Rectal smooth muscle tissue (tissue), 1 donor: ENCODE results near the gene ZNF367.
"Not testable (repeated sequence)": the region's sequence is repeated elsewhere in the genome, so short reads cannot be mapped to it uniquely, and the experiment has no call there.

Source experiments
- H3K27ac ChIP-seq: one replicate; pipeline ENCODE4 v1.7.0; 2013; ENCODE audit warnings: low read depth, low read length, inconsistent platforms
- H3K27me3 ChIP-seq: one replicate; pipeline ENCODE4 v1.7.0; 2013; ENCODE audit warnings: low read length; ENCODE audit not compliant: control insufficient read depth, insufficient read depth
- H3K36me3 ChIP-seq: one replicate; pipeline ENCODE4 v1.7.0; 2013; ENCODE audit warnings: low read length; ENCODE audit not compliant: control insufficient read depth, insufficient read depth
- H3K4me1 ChIP-seq: one replicate; pipeline ENCODE4 v1.7.0; 2013; ENCODE audit warnings: low read length; ENCODE audit not compliant: control insufficient read depth, insufficient read depth
- H3K4me3 ChIP-seq: one replicate; pipeline ENCODE4 v1.7.0; 2013; ENCODE audit warnings: low read length
- H3K9ac ChIP-seq: one replicate; pipeline ENCODE4 v1.7.0; 2013; ENCODE audit warnings: low read length

Gene ZNF367

GRCh38 chr9:96383165-96383942 is 34.8 kb downstream of the ZNF367 start, which contains the start of gene SLC35D2:
SLC35D2 (minus strand) TSS chr9:96383711; CDS start chr9:96383634, 77 bp downstream.
- no peaks in the 10 kb centered on the region for H3K4me1 ChIP-seq
- no peaks in the 10 kb centered on the region for H3K27me3 ChIP-seq
- peak within 1 kb of the TSS; percentile 75 for H3K4me3 ChIP-seq
- no peaks in the 10 kb centered on the region for H3K36me3 ChIP-seq
- H3K27ac ChIP-seq = peak within 1 kb of the TSS; percentile 69
- peak within 1 kb of the TSS; percentile 74 for H3K9ac ChIP-seq

- no peaks in the 10 kb centered on the region for H3K4me1 ChIP-seq
- H3K9ac ChIP-seq = peak overlapping the region; percentile 74
- H3K4me3 ChIP-seq = peak overlapping the region; percentile 75
- no peaks in the 10 kb centered on the region for H3K36me3 ChIP-seq
- H3K27me3 ChIP-seq = no peaks in the 10 kb centered on the region
- peak overlapping the region; percentile 69 for H3K27ac ChIP-seq
These were observed 35.4 kb downstream of the ZNF367 start for GRCh38 chr9:96382839-96383164.

GRCh38 chr9:96382175-96382574 is 36.0 kb downstream of the ZNF367 start:
- Histone ChIP-seq H3K27me3 (no peaks in the 10 kb centered on the region), H3K27ac (no peak overlapping the region), H3K4me1 (peaks cover 4% of the 10 kb centered on the region), H3K36me3 (no peaks in the 10 kb centered on the region), H3K9ac (no peak overlapping the region), H3K4me3 (peak overlapping the region; percentile 75)

- Histone ChIP-seq H3K4me1 (peaks cover 4% of the 10 kb centered on the region), H3K36me3 (no peaks in the 10 kb centered on the region), H3K27ac (no peak overlapping the region), H3K9ac (no peak overlapping the region), H3K27me3 (no peaks in the 10 kb centered on the region), H3K4me3 (peak overlapping the region; percentile 10)
These were observed 36.5 kb downstream of the ZNF367 start for GRCh38 chr9:96381696-96382095.

- no peaks in the 10 kb centered on the region for H3K36me3 ChIP-seq
- no peak overlapping the region for H3K9ac ChIP-seq
- no peaks in the 10 kb centered on the region for H3K27me3 ChIP-seq
- H3K27ac ChIP-seq = no peak overlapping the region
- peaks cover 4% of the 10 kb centered on the region for H3K4me1 ChIP-seq
- no peak overlapping the region for H3K4me3 ChIP-seq
These were observed 37.0 kb downstream of the ZNF367 start for GRCh38 chr9:96381125-96381524.

GRCh38 chr9:96379461-96379860 is 38.7 kb downstream of the ZNF367 start:
- Histone ChIP-seq H3K9ac (no peak overlapping the region), H3K27me3 (no peaks in the 10 kb centered on the region), H3K4me3 (no peak overlapping the region), H3K36me3 (no peaks in the 10 kb centered on the region), H3K4me1 (peaks cover 4% of the 10 kb centered on the region), H3K27ac (no peak overlapping the region)

GRCh38 chr9:96378187-96378586 is 40.0 kb downstream of the ZNF367 start:
- Histone ChIP-seq H3K27ac (no peak overlapping the region), H3K4me1 (peaks cover 4% of the 10 kb centered on the region), H3K4me3 (no peak overlapping the region), H3K9ac (no peak overlapping the region), H3K36me3 (no peaks in the 10 kb centered on the region), H3K27me3 (no peaks in the 10 kb centered on the region)

- Histone ChIP-seq H3K27me3 (no peaks in the 10 kb centered on the region), H3K9ac (no peak overlapping the region), H3K36me3 (no peaks in the 10 kb centered on the region), H3K27ac (no peak overlapping the region), H3K4me1 (peaks cover 4% of the 10 kb centered on the region), H3K4me3 (no peak overlapping the region)
These were observed 41.0 kb downstream of the ZNF367 start for GRCh38 chr9:96376891-96377874.

- H3K27me3 ChIP-seq, H3K27ac ChIP-seq, H3K4me1 ChIP-seq, H3K9ac ChIP-seq, H3K36me3 ChIP-seq, H3K4me3 ChIP-seq: not testable (repeated sequence)
These were observed 42.7 kb downstream of the ZNF367 start for GRCh38 chr9:96375507-96375906.

- Histone ChIP-seq H3K9ac (no peak overlapping the region), H3K27me3 (no peaks in the 10 kb centered on the region), H3K4me3 (no peak overlapping the region), H3K4me1 (no peaks in the 10 kb centered on the region), H3K36me3 (no peaks in the 10 kb centered on the region), H3K27ac (no peak overlapping the region)
These were observed 50.2 kb downstream of the ZNF367 start for GRCh38 chr9:96367943-96368342.

GRCh38 chr9:96363175-96363967 is 54.8 kb downstream of the ZNF367 start:
- Histone ChIP-seq H3K4me1 (no peaks in the 10 kb centered on the region), H3K4me3 (no peak overlapping the region), H3K9ac (no peak overlapping the region), H3K36me3 (peaks cover 4% of the 10 kb centered on the region), H3K27me3 (no peaks in the 10 kb centered on the region), H3K27ac (no peak overlapping the region)

- not testable (repeated sequence) for H3K4me3 ChIP-seq, H3K4me1 ChIP-seq, H3K27me3 ChIP-seq, H3K9ac ChIP-seq, H3K36me3 ChIP-seq, H3K27ac ChIP-seq
These were observed 56.1 kb downstream of the ZNF367 start for GRCh38 chr9:96362119-96362518.
